GM18861 (cell line): ENCODE data around the gene PPP1R13L.
A peak's percentile ranks its signal among the peaks of the same experiment; 100 is the strongest.
"Not testable (repeated sequence)": the region's sequence is repeated elsewhere in the genome, so short reads cannot be mapped to it uniquely, and the experiment has no call there.

Experiments
- ATAC-seq: cut with Tn5 transposase; IDR thresholded peaks from one replicate; pipeline ENCODE4 v1.9.1; 2021; ENCODE audit not compliant: unreplicated experiment

PPP1R13L gene

DNA sequence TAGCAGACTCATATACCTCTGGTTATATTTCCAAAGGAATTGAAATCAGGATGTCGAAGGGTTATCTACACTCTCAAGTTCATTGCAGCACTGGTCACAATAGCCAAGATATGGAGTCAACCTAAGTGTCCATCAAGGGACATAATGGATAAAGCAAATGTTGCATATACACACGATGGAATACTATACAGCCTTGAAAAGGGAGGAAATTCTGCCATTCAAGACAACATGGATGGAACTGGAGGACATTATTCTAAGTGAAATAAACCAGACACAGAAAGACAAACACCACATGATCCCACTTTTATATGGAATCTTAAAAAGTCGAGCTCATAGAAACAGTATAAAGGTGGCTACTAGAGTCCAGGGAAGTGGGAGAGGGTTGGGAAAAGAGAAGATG, 32.5 kb upstream of the PPP1R13L start:
- ATAC-seq, result no peak

DNA sequence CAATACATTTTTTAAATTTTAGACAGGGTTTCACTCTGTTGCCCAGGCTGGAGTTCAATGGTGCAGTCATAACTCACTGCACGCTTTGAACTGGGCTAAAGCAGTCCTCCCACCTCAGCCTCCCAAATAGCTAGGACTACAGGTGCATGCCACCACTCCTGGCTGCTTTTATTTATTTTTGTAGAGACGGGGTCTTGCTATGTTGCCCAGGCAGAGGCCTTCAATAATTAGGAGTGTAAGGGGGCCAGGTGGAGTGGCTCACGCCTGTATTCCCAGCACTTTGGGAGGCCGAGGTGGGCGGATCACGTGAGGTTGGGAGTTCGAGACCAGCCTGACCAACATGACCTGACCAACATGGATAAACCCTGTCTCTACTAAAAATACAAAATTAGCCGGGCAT, 27.7 kb upstream of the PPP1R13L start:
- ATAC-seq, result not testable (repeated sequence)

DNA sequence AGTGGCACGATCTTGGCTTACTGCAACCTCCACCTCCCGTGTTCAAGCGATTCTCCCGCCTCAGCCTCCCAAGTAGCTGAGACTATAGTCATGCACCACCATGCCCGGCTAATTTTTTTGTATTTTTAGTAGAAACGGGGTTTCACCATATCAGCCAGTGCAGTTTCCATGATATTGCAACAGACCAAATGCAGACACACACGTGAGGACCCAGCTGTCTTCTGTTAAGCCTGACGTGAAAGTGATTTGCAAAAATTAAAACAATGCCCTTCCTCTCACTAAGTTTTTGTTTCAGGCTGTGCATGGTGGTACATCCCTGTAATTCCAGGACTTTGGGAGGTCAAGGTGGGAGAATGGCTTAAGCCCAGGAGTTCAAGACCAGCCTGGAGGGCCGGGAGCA, 26.1 kb upstream of the PPP1R13L start:
- ATAC-seq, result not testable (repeated sequence)

DNA sequence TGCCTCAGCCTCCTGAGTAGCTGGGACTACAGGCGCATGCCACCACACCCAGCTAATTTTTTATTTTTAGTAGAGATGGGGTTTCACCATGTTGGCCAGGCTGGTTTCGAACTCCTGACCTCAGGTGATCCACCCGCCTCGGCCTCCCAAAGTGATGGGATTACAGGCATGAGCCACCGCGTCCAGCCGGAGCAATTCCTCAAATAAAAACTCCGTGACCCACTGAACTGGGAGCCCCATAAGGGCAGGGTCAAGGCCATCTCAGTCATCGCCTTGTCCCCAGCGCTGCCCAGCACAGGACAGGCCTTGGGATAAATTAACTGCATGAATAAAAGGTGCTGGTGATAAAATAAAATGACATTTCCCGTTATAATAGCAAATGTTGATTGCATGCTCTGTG, 25.0 kb upstream of the PPP1R13L start:
- ATAC-seq, result not testable (repeated sequence)

DNA sequence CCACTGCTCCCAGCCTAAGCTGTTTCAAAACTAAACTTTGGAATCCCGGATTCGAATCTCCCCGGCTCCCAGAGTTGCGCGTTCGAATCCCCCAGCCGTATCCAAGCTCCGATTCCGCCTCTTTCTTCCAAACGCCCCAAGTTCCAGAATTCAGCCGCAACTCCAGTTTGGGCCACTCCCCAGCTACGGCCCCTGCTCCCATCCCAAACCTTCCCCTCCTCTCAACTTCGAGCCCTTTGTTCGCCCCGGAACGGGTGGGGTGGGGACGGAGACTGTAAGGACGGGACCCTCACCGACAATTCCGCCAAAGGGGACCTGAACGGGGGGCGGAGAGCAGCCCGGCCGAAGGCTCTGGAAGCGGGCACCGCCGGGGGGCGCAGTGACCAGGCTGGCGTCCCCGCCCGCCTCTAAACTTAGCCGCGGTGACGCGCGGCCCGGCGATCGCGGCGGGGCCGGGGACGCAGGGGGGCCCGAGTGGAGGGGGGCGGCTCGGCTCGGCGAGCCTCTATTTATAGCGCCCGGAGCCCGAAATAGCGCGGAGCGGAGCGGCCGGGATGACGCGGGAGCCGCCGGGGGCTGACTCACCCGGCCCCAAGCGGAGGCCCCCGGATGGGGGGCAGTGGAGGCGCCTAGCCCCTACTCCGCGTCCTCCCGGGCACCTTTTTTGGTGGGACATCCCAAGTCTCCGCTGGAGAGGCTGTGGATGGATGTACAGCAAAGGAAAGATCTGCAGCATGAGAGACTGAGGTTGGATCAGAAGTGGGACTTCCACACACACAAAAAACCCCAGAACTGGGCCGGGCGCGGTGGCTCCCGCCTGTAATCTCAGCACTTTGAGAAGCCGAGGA, 23.7 kb upstream of the PPP1R13L start:
- ATAC-seq, result no peak

DNA sequence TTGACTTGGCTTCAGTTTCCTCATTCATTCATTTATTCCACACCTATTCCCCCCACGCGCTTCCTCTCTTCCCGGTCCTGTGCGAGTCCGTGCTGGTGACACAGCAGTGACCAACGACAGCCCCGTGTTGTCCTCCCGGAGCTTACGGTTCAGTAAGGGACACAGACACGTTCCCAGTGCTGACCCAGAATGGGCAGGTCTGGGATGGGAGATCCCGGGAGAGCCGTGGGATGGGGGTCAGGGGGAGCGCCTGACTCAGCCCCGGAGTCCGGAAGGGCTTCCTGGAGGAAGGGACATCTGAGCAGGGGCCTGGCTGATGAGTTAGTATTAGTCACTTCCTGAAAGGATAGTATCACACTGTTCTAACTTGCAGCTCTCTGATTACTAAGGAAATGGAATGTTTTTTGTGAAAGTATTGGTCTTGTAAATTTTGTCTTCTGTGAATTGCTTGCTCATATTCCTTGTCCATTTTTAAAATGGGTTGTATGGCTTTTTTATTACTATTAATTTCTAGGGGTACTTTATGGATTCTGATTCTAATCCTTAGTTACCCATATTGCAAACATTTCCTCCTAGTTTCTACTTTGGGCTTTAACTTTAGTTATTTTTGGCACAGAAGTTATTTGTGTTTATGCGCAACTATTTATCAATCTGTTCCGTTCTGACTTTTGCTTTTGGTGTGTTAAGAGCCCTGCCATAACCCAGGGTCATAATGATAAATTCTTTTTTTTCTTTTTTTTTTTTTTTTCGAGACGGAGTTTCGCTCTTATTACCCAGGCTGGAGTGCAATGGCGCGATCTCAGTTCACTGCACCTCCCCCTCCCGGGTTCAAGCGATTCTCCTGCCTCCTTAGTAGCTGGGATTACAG, 19.6 kb upstream of the PPP1R13L start:
- peak; percentile 5 for ATAC-seq

DNA sequence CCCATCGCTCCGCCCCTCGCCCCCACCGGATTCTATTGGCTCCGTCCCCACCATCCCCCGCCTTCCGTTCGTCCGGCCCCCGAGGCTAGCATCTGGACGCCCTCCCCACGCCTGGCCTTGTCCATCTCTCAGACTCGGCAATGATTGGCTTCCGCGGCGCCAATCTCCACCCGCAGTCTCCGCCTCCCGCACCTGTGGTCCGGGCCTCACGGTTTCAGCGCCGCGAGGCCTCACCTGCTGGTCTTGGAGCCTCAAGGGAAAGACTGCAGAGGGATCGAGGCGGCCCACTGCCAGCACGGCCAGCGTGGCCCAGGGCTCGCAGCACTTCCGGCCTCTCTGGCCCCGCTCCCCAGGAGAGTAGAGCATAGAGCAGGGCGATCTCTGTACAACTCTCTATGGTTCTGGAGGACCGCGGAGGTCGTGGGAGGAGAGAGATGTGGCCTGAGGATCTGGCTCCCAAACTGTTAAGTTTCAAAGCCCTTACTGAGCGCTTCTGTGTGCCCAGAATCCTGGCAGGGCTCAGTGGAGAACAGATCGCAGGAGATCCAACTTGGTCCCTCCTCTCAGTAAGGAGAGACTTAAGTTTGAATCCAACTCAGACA, 18.8 kb upstream of the PPP1R13L start, which contains the start of gene ERCC1:
Gene ERCC1 (minus strand): TSS at position 329 of the 602 bp plus-strand sequence. CDS start 543 bp downstream, outside the sequence.
- ATAC-seq, result peak; percentile 39

DNA sequence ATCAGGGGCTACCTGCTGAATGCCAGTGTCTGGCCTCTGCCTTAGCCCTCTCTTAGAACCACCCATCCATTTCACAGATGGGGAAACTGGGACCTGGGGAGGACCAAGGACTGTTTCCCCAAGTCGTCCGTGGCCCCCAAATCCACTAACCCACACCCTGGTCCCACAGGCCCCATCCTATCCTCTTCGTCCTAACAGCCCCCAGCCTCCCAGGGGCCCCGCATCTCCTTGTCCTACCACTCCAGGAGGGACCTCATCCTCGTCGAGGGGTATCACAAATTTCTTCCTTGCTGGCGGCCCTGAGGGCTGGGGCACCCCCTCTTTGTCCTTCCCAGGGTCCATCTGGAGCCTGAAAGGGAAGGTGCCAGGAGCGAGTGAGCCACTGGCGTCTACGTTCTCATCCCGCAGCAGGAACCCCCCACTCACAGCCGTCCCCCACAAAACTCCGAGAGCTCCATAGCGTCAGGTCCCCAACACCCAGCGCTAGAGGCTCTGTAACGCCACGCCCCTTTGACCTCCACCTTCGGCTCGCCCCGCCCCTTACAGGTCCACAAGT, 18.2 kb upstream of the PPP1R13L start:
- ATAC-seq, result no peak

DNA sequence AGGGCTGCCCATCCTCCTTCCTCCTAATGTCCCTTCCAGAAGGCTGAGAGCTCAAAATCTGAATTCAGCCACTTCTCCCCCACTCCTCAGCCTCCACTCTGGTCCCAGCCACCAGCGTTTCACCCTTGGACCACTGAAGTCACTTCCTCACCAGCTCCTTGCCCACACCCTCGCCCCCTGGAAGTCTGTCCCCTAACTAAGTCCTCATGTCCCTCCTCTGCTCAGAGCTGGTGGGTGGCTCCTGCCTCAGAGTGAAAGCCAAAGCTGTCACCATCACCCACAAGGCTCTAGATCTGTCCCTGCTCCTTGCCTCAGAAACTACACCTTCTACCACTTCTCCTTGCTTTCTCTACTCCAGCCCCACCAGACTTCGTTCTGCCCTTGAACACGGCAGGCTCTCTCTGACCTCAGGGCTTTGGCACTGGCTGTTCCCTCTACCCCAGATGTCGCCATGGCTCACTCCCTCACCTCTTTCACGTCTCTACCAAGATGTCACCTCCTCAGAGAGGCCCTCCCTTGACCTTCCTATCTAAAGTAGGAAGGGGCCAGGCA, 17.2 kb upstream of the PPP1R13L start:
- no peak for ATAC-seq

DNA sequence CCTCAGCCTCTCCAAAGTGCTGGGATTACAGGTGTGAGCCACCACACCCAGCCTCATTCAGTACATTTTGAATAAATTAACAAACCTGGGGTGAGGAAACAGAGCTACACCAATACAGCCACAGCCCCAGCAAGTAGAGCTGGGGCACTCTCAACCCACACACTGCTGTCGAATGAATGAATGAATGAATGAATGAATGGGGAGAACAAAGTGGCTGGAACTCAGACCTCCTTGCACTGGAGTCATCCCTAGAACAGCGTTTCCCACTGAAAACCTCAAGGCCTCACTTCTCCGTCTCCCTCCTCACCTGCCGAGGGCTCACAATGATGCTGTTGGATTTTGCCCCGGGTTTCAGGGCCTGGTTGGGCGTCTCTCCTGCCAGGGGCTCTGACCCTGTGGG, 16.0 kb upstream of the PPP1R13L start:
- ATAC-seq, result no peak

DNA sequence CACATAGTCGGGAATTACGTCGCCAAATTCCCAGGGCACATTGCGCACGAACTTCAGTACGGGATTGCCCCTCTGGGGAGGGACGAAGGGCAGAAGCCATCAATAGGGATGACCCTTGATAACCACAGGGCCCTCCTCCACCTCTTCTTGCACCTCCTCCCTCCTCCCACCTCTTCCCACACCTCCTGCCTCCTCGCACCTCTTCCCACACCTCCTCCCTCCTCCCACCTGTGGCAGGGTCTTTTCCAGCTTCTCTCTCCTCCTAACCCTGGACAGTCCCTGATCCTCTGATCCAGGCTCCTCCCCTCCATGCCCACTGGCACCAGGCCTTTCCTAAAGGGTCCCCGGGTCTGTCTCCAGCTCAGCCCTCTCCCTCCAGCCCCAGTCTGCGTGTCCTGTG, 15.5 kb upstream of the PPP1R13L start:
- ATAC-seq, result no peak

DNA sequence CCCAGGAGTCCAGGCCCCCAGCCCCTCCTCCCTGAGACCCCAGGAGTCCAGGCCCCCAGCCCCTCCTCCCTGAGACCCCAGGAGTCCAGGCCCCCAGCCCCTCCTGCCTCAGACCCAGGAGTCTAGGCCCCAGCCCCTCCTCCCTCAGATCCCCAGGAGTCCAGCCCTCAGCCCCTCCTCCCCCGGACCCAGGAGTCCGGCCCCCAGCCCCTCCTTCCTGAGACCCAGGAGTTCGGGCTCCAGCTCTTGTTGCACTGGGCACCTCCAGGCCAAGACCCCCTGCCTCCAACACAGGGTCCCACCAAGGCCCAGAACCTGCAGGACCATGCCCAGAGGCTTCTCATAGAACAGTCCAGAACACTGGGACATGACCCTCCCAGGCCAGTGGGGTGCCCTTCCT, 15.0 kb upstream of the PPP1R13L start:
- ATAC-seq, result no peak

DNA sequence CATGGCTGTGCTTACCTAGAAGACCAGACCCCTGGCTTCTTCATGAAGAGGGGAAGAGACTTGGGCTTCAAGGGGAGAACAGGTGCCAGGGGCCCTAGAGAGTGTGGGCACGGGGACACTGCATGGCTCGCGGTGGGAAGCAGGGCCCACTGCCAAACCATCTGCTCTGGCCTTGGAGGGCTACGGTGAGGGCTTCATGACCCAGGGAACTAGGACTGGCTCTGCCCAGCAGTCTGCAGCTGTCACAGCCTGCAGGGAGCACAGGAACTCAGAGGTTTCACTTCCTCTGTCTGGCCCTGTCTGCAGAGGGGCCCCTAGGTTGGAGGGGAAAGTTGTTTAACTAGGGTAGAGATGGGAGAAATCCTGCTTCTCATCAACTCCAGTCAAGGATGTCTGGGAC, 14.5 kb upstream of the PPP1R13L start:
- peak; percentile 47 for ATAC-seq

DNA sequence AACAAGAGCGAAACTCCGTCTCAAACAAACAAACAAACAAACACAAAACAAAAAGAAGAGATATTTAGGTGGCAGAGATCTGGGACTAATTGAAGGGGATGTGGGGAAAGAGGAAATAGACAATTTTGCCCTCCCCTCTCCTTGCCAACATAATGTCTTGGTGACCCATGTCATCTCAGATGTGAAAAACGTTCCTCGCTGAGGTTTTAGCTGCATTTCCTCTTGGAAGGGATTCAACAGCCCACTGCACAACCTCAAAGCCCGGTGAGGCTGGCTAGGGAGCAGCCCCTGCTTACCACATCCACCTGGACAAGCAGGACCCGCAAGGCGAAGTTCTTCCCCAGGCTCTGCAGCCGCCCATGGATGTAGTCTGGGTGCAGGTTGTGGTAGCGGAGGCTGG, 13.9 kb upstream of the PPP1R13L start:
- ATAC-seq, result no peak

DNA sequence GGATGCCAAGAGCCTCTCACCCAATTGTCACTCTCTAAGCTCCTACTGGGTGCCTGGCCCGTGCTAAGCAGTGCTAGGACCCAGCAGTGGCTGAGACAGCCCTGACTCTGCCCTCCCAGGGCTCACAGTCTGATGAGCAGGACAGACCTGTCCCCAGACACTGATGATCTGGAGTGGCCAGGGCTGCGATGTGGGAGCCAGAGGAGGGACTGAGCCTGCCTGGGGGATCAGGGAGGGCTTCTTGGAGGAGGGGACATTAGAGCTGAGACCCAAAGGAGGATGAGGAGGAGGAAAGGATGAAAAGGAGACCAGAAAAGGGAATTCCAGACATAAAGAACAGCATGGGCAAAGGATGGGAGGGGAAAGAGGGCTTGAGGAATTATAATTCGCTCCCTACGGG, 12.3 kb upstream of the PPP1R13L start:
- ATAC-seq, result no peak

DNA sequence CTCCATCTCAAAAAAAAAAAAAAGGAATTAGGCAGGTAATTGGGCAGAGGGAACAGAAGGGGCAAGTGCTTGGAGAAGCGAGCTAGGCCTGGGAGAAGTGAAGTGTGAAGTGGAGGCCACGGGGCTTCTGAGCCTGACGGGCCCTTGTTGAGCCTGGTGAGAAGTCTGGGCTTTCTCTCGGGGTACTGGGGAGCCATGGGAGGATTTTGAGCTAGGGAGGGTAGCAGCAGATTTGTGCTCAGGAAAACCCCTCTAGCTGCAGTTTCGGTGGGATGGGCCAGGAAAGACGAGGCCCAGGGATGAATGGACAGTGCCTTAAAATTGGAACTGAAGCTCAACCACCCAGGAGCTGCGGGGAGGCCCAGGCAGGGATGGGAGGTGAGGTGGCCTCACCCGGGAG, 9.6 kb upstream of the PPP1R13L start:
- no peak for ATAC-seq

DNA sequence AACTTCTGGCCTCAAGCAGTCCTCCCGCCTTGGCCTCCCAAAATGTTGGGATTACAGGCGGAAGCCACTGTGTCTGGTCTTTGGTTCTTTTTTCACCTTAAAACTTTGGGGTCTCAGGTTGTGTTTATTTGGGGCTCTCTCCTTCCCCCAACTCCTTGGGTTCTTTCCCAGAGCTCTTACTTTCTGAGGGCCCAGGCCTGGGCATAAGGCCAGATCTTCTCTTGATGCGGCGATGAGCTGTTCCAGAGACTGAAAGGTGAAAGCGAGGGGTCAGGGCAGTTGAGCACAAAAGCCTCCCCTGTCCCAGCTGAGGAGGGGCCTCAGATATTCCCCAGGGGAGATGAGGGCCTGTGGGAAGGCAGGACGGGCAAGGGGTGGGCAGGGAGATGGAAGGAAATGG, 8.6 kb upstream of the PPP1R13L start:
- no peak for ATAC-seq

DNA sequence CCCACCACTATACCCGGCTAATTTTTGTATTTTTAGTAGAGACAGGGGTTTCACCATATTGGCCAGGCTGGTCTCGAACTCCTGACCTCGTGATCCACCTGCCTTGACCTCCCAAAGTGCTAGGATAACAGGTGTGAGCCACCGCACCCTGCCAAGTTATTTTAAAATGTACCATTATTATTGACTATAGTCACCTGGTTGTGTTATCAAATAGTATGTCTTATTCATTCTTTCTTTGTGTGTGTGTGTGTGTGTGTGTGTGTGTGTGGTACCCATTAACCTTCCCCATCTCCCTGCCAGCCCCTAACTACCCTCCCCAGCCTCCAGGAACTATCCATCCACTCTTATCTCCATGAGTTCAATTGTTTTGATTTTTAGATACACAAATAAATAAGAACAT, 5.5 kb upstream of the PPP1R13L start:
- ATAC-seq, result not testable (repeated sequence)

DNA sequence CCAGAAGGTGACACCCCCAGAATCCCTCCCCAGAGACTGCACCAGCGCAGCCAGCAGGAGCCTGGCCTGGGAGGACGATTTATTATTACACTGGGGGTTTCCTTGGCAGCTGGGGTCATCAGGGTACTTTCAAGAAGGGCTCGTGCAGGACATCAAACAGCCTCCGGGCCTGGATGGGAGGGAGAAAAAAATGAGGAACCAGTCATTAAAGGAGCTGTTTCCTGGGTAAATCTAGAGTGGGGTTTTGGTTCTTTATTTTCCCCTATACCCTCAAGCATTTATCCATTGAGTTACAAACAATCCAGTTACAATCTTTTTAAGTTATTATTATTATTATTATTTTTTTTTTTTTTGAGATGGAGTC, 4.7 kb upstream of the PPP1R13L start:
- no peak for ATAC-seq

DNA sequence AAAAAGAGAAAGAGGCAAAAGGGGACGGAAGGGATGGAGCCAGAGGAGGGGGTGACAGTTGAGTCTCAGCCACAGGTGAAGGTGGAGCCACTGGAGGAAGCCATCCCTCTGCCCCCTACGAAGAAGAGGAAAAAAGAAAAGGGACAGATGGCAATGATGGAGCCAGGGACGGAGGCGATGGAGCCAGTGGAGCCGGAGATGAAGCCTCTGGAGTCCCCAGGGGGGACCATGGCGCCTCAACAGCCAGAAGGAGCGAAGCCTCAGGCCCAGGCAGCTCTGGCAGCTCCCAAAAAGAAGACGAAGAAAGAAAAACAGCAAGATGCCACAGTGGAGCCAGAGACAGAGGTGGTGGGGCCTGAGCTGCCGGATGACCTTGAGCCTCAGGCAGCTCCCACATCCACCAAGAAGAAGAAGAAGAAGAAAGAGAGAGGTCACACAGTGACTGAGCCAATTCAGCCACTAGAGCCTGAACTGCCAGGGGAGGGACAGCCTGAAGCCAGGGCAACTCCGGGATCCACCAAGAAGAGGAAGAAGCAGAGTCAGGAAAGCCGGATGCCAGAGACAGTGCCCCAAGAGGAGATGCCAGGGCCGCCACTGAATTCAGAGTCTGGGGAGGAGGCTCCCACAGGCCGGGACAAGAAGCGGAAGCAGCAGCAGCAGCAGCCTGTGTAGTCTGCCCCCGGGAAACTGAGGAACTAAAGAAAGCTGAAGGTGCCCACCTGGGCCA, 4.1 kb upstream of the PPP1R13L start:
- ATAC-seq, result no peak
